ENCODE data around the gene CARM1.

CARM1 gene

GRCh38 chr19:10921910-10922637 is 50.7 kb downstream of the CARM1 start:
- H3K4me1 ChIP-seq (ENCODE audit: control insufficient read depth, insufficient read depth, low read length, unreplicated experiment): peaks cover under 1% of the 10 kb centered on the region
- no peak overlapping the region for H3K27ac ChIP-seq (ENCODE audit: low read depth, low read length)
- no peaks in the 10 kb centered on the region for H3K79me2 ChIP-seq (ENCODE audit: control insufficient read depth, insufficient read depth, low read length, unreplicated experiment)
- H3K36me3 ChIP-seq (ENCODE audit: insufficient read depth, low read length): 0 out of 2 replicates have a peak, but pooled peaks cover 3% of the 10 kb centered on the region
- no peaks in the 10 kb centered on the region for H3K27me3 ChIP-seq (ENCODE audit: insufficient read depth, low read length)
- H2AFZ ChIP-seq (ENCODE audit: low read length, unreplicated experiment): no peak overlapping the region
- no peak overlapping the region for H3K4me3 ChIP-seq (ENCODE audit: low read depth, low read length)

GRCh38 chr19:10922638-10923014 is 51.3 kb downstream of the CARM1 start:
- 0 out of 2 replicates have a peak, but pooled peaks cover 3% of the 10 kb centered on the region for H3K36me3 ChIP-seq (ENCODE audit: insufficient read depth, low read length)
- no peak overlapping the region for H3K27ac ChIP-seq (ENCODE audit: low read depth, low read length)
- H3K79me2 ChIP-seq (ENCODE audit: control insufficient read depth, insufficient read depth, low read length, unreplicated experiment): peaks cover 5% of the 10 kb centered on the region
- H2AFZ ChIP-seq (ENCODE audit: low read length, unreplicated experiment): no peak overlapping the region
- peaks cover 6% of the 10 kb centered on the region for H3K4me1 ChIP-seq (ENCODE audit: control insufficient read depth, insufficient read depth, low read length, unreplicated experiment)
- no peaks in the 10 kb centered on the region for H3K27me3 ChIP-seq (ENCODE audit: insufficient read depth, low read length)
- no peak overlapping the region for H3K4me3 ChIP-seq (ENCODE audit: low read depth, low read length)

- H2AFZ ChIP-seq (ENCODE audit: low read length, unreplicated experiment): no peak overlapping the region
- H3K27ac ChIP-seq (ENCODE audit: low read depth, low read length): no peak overlapping the region
- H3K4me1 ChIP-seq (ENCODE audit: control insufficient read depth, insufficient read depth, low read length, unreplicated experiment): peaks cover 7% of the 10 kb centered on the region
- H3K4me3 ChIP-seq (ENCODE audit: low read depth, low read length): no peak overlapping the region
- H3K27me3 ChIP-seq (ENCODE audit: insufficient read depth, low read length): no peaks in the 10 kb centered on the region
- H3K36me3 ChIP-seq (ENCODE audit: insufficient read depth, low read length): 0 out of 2 replicates have a peak, but pooled peaks cover 3% of the 10 kb centered on the region
- peaks cover 13% of the 10 kb centered on the region for H3K79me2 ChIP-seq (ENCODE audit: control insufficient read depth, insufficient read depth, low read length, unreplicated experiment)
Observed at GRCh38 chr19:10923260-10924112, 52.1 kb downstream of the CARM1 start.

- Histone ChIP-seq H3K36me3 (ENCODE audit: insufficient read depth, low read length) (0 out of 2 replicates have a peak, but pooled peaks cover 3% of the 10 kb centered on the region), H3K4me1 (ENCODE audit: control insufficient read depth, insufficient read depth, low read length, unreplicated experiment) (peaks cover 7% of the 10 kb centered on the region), H2AFZ (ENCODE audit: low read length, unreplicated experiment) (no peak overlapping the region), H3K79me2 (ENCODE audit: control insufficient read depth, insufficient read depth, low read length, unreplicated experiment) (peaks cover 18% of the 10 kb centered on the region), H3K27me3 (ENCODE audit: insufficient read depth, low read length) (no peaks in the 10 kb centered on the region), H3K27ac (ENCODE audit: low read depth, low read length) (no peak overlapping the region), H3K4me3 (ENCODE audit: low read depth, low read length) (no peak overlapping the region)
Observed at GRCh38 chr19:10924597-10924996, 53.2 kb downstream of the CARM1 start.

GRCh38 chr19:10927730-10928562 is 56.6 kb downstream of the CARM1 start:
- Histone ChIP-seq H3K79me2 (ENCODE audit: control insufficient read depth, insufficient read depth, low read length, unreplicated experiment) (peaks cover 34% of the 10 kb centered on the region), H3K27me3 (ENCODE audit: insufficient read depth, low read length) (no peaks in the 10 kb centered on the region), H3K4me1 (ENCODE audit: control insufficient read depth, insufficient read depth, low read length, unreplicated experiment) (peaks cover 10% of the 10 kb centered on the region), H3K36me3 (ENCODE audit: insufficient read depth, low read length) (0 out of 2 replicates have a peak, but pooled peaks cover 3% of the 10 kb centered on the region), H2AFZ (ENCODE audit: low read length, unreplicated experiment) (peak overlapping the region; percentile 14), H3K27ac (ENCODE audit: low read depth, low read length) (no peak overlapping the region), H3K4me3 (ENCODE audit: low read depth, low read length) (peak overlapping the region; percentile 92)

- peaks cover 10% of the 10 kb centered on the region for H3K4me1 ChIP-seq (ENCODE audit: control insufficient read depth, insufficient read depth, low read length, unreplicated experiment)
- no peaks in the 10 kb centered on the region for H3K27me3 ChIP-seq (ENCODE audit: insufficient read depth, low read length)
- peak within 1 kb of the TSS; percentile 34; the same call in 1 of the 2 replicates for H3K27ac ChIP-seq (ENCODE audit: low read depth, low read length)
- peak within 1 kb of the TSS; percentile 68 for H2AFZ ChIP-seq (ENCODE audit: low read length, unreplicated experiment)
- 0 out of 2 replicates have a peak, but pooled peaks cover 3% of the 10 kb centered on the region for H3K36me3 ChIP-seq (ENCODE audit: insufficient read depth, low read length)
- H3K4me3 ChIP-seq (ENCODE audit: low read depth, low read length): peak within 1 kb of the TSS; percentile 92
- peaks cover 34% of the 10 kb centered on the region for H3K79me2 ChIP-seq (ENCODE audit: control insufficient read depth, insufficient read depth, low read length, unreplicated experiment)
Observed at GRCh38 chr19:10928563-10929401, 57.4 kb downstream of the CARM1 start, which contains the start of the genes TIMM29 and YIPF2. TIMM29 (plus strand) TSS chr19:10928811; CDS start chr19:10928823, 12 bp downstream. YIPF2 (minus strand) TSS chr19:10928639; CDS start chr19:10928410, 229 bp downstream.

GRCh38 chr19:10929402-10929794 is 58.0 kb downstream of the CARM1 start:
- H3K27ac ChIP-seq (ENCODE audit: low read depth, low read length): no peak overlapping the region
- no peak overlapping the region for H2AFZ ChIP-seq (ENCODE audit: low read length, unreplicated experiment)
- H3K4me3 ChIP-seq (ENCODE audit: low read depth, low read length): peak overlapping the region; percentile 92
- peaks cover 34% of the 10 kb centered on the region for H3K79me2 ChIP-seq (ENCODE audit: control insufficient read depth, insufficient read depth, low read length, unreplicated experiment)
- H3K4me1 ChIP-seq (ENCODE audit: control insufficient read depth, insufficient read depth, low read length, unreplicated experiment): peaks cover 10% of the 10 kb centered on the region
- H3K36me3 ChIP-seq (ENCODE audit: insufficient read depth, low read length): 0 out of 2 replicates have a peak, but pooled peaks cover 3% of the 10 kb centered on the region
- no peaks in the 10 kb centered on the region for H3K27me3 ChIP-seq (ENCODE audit: insufficient read depth, low read length)

GRCh38 chr19:10935371-10936059 is 64.2 kb downstream of the CARM1 start:
- Histone ChIP-seq H3K36me3 (ENCODE audit: insufficient read depth, low read length) (no peaks in the 10 kb centered on the region), H2AFZ (ENCODE audit: low read length, unreplicated experiment) (no peak overlapping the region), H3K79me2 (ENCODE audit: control insufficient read depth, insufficient read depth, low read length, unreplicated experiment) (peaks cover 7% of the 10 kb centered on the region), H3K27ac (ENCODE audit: low read depth, low read length) (no peak overlapping the region), H3K27me3 (ENCODE audit: insufficient read depth, low read length) (no peaks in the 10 kb centered on the region), H3K4me3 (ENCODE audit: low read depth, low read length) (no peak overlapping the region), H3K4me1 (ENCODE audit: control insufficient read depth, insufficient read depth, low read length, unreplicated experiment) (peaks cover 3% of the 10 kb centered on the region)

GRCh38 chr19:10936661-10937084 is 65.3 kb downstream of the CARM1 start:
- no peak overlapping the region for H2AFZ ChIP-seq (ENCODE audit: low read length, unreplicated experiment)
- no peak overlapping the region for H3K27ac ChIP-seq (ENCODE audit: low read depth, low read length)
- H3K79me2 ChIP-seq (ENCODE audit: control insufficient read depth, insufficient read depth, low read length, unreplicated experiment): peaks cover 2% of the 10 kb centered on the region
- no peaks in the 10 kb centered on the region for H3K27me3 ChIP-seq (ENCODE audit: insufficient read depth, low read length)
- no peaks in the 10 kb centered on the region for H3K36me3 ChIP-seq (ENCODE audit: insufficient read depth, low read length)
- H3K4me3 ChIP-seq (ENCODE audit: low read depth, low read length): no peak overlapping the region
- H3K4me1 ChIP-seq (ENCODE audit: control insufficient read depth, insufficient read depth, low read length, unreplicated experiment): peaks cover 3% of the 10 kb centered on the region
